Fibroblast of lung (primary cell): ENCODE results near the gene JAZF1. TPM values are rescaled to one million over a fixed set of nuclear protein-coding genes. Genes with fewer than 3 reads are reported as not detected.
A peak's percentile ranks its signal among the peaks of the same experiment; 100 is the strongest.

Experiments used
- DNase-seq, 2 donors: peaks; one replicate each; pipeline versions ENCODE4 v3.0.0 to v3.0.0-alpha.2; 2010; ENCODE audit warnings: low read depth in 2 of 2
- H2AFZ ChIP-seq: 2 replicates; pipeline ENCODE4 v1.5.1; 2012; ENCODE audit warnings: low read length, control low read depth, inconsistent platforms
- H3K27ac ChIP-seq: 2 replicates; pipeline ENCODE4 v1.5.1; 2011; ENCODE audit warnings: low read length, control low read depth; ENCODE audit not compliant: insufficient read depth
- H3K27me3 ChIP-seq: 2 replicates; pipeline ENCODE4 v1.5.1; 2011; ENCODE audit warnings: mild to moderate bottlenecking, low read length; ENCODE audit not compliant: control insufficient read depth, insufficient read depth
- H3K36me3 ChIP-seq: 2 replicates; pipeline ENCODE4 v1.5.1; 2011; ENCODE audit warnings: low read length; ENCODE audit not compliant: control insufficient read depth, insufficient read depth
- H3K4me1 ChIP-seq: 2 replicates; pipeline ENCODE4 v1.5.1; 2011; ENCODE audit warnings: low read length; ENCODE audit not compliant: control insufficient read depth, insufficient read depth; ENCODE audit errors: extremely low read depth
- H3K4me2 ChIP-seq: 2 replicates; pipeline ENCODE4 v1.5.1; 2011; ENCODE audit warnings: low read length, control low read depth; ENCODE audit not compliant: insufficient read depth; ENCODE audit errors: extremely low read depth
- H3K4me3 ChIP-seq, 4 experiments: fragments of 200-600 bp in 1 of 4; sonication (generic) in 1 of 4; replicated peaks in 1 of 4; 2 replicates each; pipeline ENCODE4 v1.5.1; 2011 to 2016; ENCODE audit warnings: low read length in 4 of 4, low read depth in 3 of 4, mild to moderate bottlenecking in 3 of 4, control low read depth in 2 of 4, inconsistent platforms in 1 of 4, mixed read lengths in 1 of 4; ENCODE audit not compliant: insufficient read depth in 1 of 4; ENCODE audit errors: control extremely low read depth in 1 of 4
- H3K79me2 ChIP-seq: 2 replicates; pipeline ENCODE4 v1.5.1; 2012; ENCODE audit warnings: mild to moderate bottlenecking, low read length, inconsistent platforms; ENCODE audit not compliant: control insufficient read depth, insufficient read depth
- H3K9ac ChIP-seq: 2 replicates; pipeline ENCODE4 v1.5.1; 2011; ENCODE audit warnings: mild to moderate bottlenecking, low read length, control low read depth; ENCODE audit not compliant: insufficient read depth
- H3K9me3 ChIP-seq: 2 replicates; pipeline ENCODE4 v1.5.1; 2012; ENCODE audit warnings: low read depth, low read length; ENCODE audit not compliant: control insufficient read depth, insufficient read depth
- H4K20me1 ChIP-seq: 2 replicates; pipeline ENCODE4 v1.5.1; 2011; ENCODE audit warnings: low read length; ENCODE audit not compliant: control insufficient read depth, insufficient read depth; ENCODE audit errors: extremely low read depth
- EZH2 ChIP-seq: IDR thresholded peaks from 2 replicates; pipeline ENCODE4 v1.5.1; 2012; ENCODE audit warnings: low read length, control low read depth, mild to moderate bottlenecking; ENCODE audit errors: missing control alignments
- polyA plus RNA-seq, 2 donors: library from polyadenylated mRNA; depleted of rRNA in 1 of 2; stranded (reverse) in 1 of 2; unstranded in 1 of 2; fragments of >200 nt; gene quantifications; 2 replicates each; pipeline ENCODE4 v1.2.1, GENCODE V29; 2011 to 2012; ENCODE audit warnings: missing spikeins in 1 of 2
- total RNA-seq: library from RNA; depleted of rRNA; stranded (reverse); fragments of >200 nt; gene quantifications from 2 replicates; pipeline ENCODE4 v1.2.1, GENCODE V29; 2014
- TF ChIP-seq, protein P1 (sequence below), 2 donors: IDR thresholded peaks in 1 of 2; conservative IDR thresholded peaks in 1 of 2; 1 replicate in 1 of 2; 2 replicates in 1 of 2; pipeline ENCODE4 v1.5.1; 2011 to 2012; ENCODE audit warnings: low read length in 2 of 2, control low read depth in 1 of 2, inconsistent platforms in 1 of 2, low read depth in 1 of 2, mild to moderate bottlenecking in 1 of 2

Gene JAZF1
- total and polyA plus RNA-seq, 2 donors (not counting 1 experiment from before 2014, with no cell fraction given): 9.1 to 9.3 TPM

DNA sequence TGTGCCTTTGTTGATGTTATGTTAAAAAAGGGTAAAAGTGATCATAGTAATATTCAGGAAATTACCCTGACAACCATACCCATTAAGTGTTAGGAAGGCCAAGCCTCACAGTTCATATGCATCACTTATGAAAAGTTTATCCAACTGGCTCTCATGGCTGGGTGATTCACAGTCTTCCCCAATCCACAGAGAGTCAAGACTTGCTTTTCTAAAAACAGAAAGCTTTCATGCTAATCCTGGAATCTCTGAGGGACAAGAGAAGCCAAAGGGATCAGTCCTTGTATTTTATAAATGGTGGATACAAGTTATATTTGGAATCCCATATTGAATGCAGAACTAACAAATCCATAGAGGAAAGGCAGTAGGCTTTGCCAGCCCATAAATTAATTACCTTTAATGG is 218.3 kb downstream of the JAZF1 start:
- Histone ChIP-seq H3K9ac (no peak overlapping the region), H3K4me1 (no peaks in the 10 kb centered on the region), H3K4me2 (no peak overlapping the region), H4K20me1 (no peaks in the 10 kb centered on the region), H3K27me3 (no peaks in the 10 kb centered on the region), H3K4me3 (no peak overlapping the region), H2AFZ (no peak overlapping the region), H3K27ac (no peak overlapping the region), H3K79me2 (no peaks in the 10 kb centered on the region), H3K9me3 (no peaks in the 10 kb centered on the region), H3K36me3 (no peaks in the 10 kb centered on the region)
- no peak for TF ChIP-seq EZH2
- TF ChIP-seq, protein P1, sequence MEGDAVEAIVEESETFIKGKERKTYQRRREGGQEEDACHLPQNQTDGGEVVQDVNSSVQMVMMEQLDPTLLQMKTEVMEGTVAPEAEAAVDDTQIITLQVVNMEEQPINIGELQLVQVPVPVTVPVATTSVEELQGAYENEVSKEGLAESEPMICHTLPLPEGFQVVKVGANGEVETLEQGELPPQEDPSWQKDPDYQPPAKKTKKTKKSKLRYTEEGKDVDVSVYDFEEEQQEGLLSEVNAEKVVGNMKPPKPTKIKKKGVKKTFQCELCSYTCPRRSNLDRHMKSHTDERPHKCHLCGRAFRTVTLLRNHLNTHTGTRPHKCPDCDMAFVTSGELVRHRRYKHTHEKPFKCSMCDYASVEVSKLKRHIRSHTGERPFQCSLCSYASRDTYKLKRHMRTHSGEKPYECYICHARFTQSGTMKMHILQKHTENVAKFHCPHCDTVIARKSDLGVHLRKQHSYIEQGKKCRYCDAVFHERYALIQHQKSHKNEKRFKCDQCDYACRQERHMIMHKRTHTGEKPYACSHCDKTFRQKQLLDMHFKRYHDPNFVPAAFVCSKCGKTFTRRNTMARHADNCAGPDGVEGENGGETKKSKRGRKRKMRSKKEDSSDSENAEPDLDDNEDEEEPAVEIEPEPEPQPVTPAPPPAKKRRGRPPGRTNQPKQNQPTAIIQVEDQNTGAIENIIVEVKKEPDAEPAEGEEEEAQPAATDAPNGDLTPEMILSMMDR (conservative IDR thresholded peaks at IDR 0.05 in 1 of 2, IDR thresholded peaks at IDR 0.05 in 1 of 2; ENCODE audit: low read depth in 1 of 2, low read length in 2 of 2): no peak
- peak in 1 of 2 donors; percentile 22 for DNase-seq

DNA sequence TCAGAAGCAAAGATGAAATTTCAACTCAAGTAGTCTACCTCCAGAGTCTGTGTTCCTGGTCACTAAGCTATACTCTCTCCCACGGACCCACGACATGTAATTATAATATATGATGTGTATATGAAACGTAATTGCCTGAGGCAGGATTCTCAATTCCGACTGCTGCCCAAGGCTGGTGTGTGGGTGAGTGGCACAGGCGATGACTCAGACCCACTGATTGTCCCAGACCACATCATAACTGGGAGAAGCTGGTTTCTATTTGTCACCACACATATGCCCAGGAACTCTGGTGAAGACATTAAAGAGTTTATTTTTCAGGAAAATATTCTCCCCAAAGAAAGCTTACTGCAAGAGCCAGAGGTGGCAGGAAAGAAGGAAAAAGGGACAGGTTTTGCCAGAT is 219.3 kb downstream of the JAZF1 start:
- Histone ChIP-seq H4K20me1 (no peaks in the 10 kb centered on the region), H3K9ac (no peak overlapping the region), H3K4me1 (no peaks in the 10 kb centered on the region), H3K79me2 (no peaks in the 10 kb centered on the region), H2AFZ (no peak overlapping the region), H3K4me3 (no peak overlapping the region), H3K36me3 (no peaks in the 10 kb centered on the region), H3K27me3 (no peaks in the 10 kb centered on the region), H3K9me3 (no peaks in the 10 kb centered on the region), H3K4me2 (no peak overlapping the region), H3K27ac (no peak overlapping the region)
- TF ChIP-seq, protein P1 (conservative IDR thresholded peaks at IDR 0.05 in 1 of 2, IDR thresholded peaks at IDR 0.05 in 1 of 2; ENCODE audit: low read depth in 1 of 2, low read length in 2 of 2): no peak
- TF ChIP-seq EZH2: no peak
- DNase-seq: peak in 1 of 2 donors; percentile 64

DNA sequence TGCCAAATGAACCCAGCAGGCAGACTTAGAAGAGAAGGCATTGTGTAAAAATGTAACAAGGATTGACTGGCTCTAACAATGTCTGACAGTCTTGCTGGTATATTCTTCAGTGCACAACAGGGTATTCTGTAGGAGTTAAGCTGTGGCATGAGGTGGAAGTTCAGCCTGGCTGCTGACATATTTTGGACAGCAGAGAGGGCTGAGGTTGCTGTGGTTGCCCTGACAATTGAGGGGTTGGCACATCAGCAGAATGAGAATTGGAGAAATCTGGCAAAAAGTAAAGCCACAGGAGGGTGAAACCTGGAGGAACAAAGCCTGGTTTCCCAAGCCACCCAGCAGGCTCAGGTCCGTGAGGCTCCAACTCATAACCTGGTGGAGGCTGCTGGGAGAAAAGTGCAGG is 220.2 kb downstream of the JAZF1 start:
- Histone ChIP-seq H3K9me3 (no peaks in the 10 kb centered on the region), H4K20me1 (no peaks in the 10 kb centered on the region), H3K4me3 (no peak overlapping the region), H3K9ac (no peak overlapping the region), H2AFZ (no peak overlapping the region), H3K4me2 (no peak overlapping the region), H3K36me3 (no peaks in the 10 kb centered on the region), H3K27ac (no peak overlapping the region), H3K27me3 (no peaks in the 10 kb centered on the region), H3K79me2 (no peaks in the 10 kb centered on the region), H3K4me1 (no peaks in the 10 kb centered on the region)
- TF ChIP-seq, protein P1 (conservative IDR thresholded peaks at IDR 0.05 in 1 of 2, IDR thresholded peaks at IDR 0.05 in 1 of 2; ENCODE audit: low read depth in 1 of 2, low read length in 2 of 2): no peak
- no peak for TF ChIP-seq EZH2
- DNase-seq: no peak
